Erythroblast (primary cell): ENCODE data around the gene RAD51D.

Experiments
- GATA1 ChIP-seq: IDR thresholded peaks from 2 replicates; pipeline ENCODE4 v1.6.1; 2011; ENCODE audit warnings: low read depth, mild to moderate bottlenecking, control low read depth, low read length, moderate library complexity
- POLR2A ChIP-seq: IDR thresholded peaks from 2 replicates; pipeline ENCODE4 v1.6.1; 2011; ENCODE audit warnings: mild to moderate bottlenecking, low read length

DNA sequence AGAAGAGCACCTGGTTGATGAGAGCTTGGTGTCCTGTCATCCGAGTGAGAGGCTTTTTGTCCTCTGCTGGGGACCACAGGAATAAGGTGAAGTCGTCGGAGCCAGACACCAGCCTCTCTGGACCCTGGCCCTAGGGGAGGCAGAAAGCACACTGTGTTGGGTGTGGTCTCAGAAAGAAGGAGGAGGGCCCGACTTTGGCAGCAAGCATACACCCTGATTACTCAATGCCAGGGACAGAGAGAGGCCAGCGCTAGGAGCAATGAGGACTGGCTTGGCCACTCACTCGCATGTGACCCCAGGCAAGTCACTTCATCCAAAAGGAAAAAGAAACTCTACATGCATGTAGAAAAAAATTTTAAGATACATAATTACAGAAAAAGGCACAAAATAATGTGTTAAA is 15.7 kb upstream of the RAD51D start:
- TF ChIP-seq POLR2A (no peak), GATA1 (no peak)
